GM11168 (cell line): ENCODE results near the gene CASKIN1.

Source experiments
- in situ Hi-C: fragments of 300-500 bp; cut with MboI; formaldehyde crosslinking; loops from one replicate; pipeline ENCODE4 v1.12.0; 2022; ENCODE audit warnings: low sequenced_read_pairs; ENCODE audit not compliant: unreplicated experiment

Gene CASKIN1

DNA sequence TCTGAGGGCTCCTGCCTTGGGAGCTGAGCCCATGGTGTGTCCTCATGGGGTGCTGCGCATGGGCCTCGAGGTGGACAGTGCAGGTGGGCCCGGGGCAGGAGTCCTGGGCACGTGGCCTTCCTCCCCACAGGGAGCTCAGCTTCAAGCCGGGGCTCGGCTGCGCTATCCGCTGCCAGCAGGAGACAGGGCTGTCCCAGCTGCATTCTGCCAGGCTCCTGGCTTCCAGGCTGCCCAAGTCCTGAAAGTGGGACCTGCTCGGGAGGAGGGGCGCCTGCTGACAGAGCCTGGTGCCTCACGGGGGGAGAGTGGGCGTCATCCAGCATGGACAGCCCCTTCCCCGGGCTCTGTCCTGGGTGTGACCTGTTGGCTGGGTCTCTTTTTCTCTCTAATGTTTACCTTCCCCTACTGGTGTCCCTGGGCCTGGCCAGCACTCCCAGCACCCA, 33.7 kb downstream of the CASKIN1 start:
- in situ Hi-C loops, result no loop called here

DNA sequence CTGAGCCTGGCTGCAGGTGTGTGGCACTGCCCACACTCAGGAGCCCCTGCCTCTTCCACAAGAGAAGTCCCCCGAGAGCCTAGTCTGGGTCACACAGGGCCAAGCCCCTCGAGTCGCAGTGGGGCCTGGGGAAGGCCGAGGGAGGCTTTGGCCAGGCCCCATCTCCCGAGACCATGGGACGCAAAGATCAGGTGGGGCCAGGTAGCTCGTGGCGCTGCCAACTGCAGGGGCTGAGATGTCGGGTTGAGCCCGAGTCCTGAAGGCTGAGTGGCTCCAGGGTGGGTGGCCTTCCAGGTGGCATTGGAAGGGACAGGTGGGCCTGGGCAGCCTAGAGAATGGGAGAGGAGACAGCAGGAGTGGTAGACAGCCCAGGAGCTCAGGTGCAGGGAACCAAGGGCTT, 34.5 kb downstream of the CASKIN1 start:
- in situ Hi-C loops, result no loop called here

DNA sequence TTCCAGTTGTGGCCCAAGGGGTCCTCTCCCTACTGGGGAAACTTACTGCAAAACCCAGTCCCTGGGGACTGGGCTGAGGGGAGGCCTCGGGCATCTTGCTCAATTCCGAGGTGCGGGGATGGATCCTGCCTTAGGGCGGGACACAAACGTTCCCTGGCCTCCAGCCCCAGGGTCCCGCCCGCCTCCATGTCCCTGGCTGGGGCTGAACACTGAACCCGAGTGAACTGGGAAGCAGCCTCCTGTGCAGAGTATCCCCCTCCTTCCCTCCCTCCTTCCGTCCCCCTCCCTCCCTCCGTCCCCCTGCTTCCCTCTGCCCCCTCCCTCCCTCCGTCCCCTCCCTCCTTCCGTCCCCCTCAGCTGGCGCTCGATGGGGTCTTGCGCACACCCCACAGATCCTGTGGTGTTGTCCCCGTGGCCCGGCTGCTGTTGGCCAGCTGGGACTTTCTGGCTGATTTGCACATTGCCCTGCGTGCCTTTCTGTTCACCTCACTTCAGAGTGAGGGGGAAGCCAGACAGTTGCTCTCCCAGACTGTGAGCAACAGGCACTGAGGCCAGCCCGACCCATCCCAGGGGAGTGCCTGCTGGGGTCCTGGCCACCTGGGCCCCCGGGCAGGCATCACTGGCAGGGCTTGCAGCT, 35.4 kb downstream of the CASKIN1 start:
- in situ Hi-C loops, result no loop called here

GRCh38 chr16:2159175-2159838, 37.1 kb downstream of the CASKIN1 start:
- in situ Hi-C loops, result no loop called here

DNA sequence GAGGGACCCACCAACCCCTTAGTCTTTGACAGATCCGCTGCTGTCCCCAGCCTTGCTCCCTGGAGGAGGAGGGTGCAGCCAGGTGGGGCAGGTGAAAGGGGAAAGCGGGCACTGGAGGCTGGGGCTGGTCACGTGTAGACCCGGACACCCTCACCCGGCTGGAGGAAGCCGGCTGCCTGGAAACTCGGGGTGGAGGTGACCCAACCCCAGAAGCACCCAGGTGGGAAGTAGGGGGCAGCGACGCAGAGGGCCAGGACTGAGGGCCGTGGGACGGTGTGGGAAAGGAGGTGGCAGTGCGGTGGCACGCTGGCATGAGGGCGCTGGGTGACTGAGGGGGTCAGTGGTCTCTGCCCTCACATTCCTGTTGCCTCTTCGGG, 38.2 kb downstream of the CASKIN1 start:
- in situ Hi-C loops, result no loop called here

DNA sequence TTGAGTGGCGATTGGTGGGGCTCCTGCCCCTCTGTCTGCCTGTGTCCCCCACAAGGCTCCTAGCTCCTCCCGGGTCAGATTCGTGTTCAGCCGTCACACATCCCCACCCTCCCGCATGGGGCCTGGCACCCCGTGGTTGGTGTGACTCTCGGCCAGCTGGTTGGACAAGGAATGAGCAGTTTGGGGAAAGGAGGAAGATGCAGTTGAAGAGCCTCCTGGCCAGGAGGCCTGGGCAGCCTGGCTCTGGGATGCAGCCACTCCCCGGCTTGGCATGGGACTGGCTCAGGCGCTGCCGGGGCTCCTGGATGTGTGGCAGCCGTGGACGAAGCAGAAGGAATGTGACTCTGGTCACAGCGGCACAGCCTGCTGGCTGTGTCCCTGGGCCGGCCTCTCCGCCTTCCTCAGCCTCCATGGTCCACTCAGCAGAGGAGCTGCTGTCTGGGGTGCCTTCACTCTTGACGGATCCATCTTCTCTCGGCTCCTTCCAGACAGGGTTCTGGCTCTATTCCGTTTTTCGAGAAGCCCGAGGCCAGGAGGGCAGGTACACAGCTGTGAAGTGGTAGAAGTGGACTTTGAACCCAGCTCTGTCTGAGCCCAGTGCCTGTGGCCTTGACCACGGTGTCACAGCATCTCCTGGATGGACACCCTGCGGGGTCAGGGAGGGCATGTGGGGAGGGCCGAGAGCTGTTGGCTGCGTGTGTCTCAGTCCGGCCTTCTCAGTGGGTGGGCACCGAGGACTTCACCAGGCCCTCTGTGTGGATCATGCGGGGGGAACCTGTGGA, 38.7 kb downstream of the CASKIN1 start:
- in situ Hi-C loops, result no loop called here

GRCh38 chr16:2156849-2157224, 39.6 kb downstream of the CASKIN1 start:
- in situ Hi-C loops, result no loop called here

- in situ Hi-C loops, result no loop called here
Observed at GRCh38 chr16:2155977-2156848, 40.2 kb downstream of the CASKIN1 start.

- in situ Hi-C loops, result no loop called here
Observed at GRCh38 chr16:2155091-2155950, 41.1 kb downstream of the CASKIN1 start, which contains the start of gene TRAF7. TSS of gene TRAF7 (plus strand) at chr16:2155782. CDS start at chr16:2163921, 8,139 bp downstream.

DNA sequence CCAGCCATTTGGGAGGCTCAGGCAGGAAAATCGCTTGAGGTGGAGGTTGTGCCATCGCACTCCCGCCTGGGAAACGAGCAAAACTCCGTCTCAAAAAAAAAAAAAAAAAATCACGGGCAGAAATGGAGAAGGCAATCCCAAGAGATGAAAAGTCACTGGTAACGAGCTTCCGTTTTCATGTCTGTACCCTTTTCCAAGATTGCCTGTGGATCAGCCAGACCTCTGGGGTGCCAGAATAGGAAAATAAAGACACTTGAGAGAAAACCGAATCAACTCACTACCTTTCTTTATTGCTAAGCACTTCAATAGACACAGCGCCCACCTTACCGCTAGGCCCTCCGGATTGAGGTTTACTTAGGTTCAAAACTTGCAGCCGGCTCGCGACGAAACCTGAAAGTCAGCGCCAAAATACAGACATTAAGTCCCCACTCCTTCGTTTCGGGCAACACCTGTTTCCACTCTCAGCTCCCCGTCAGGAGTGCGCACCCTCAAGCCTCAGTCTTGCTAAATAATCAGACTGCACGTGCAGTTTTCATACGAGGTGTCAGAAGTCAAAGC, 41.8 kb downstream of the CASKIN1 start:
- in situ Hi-C loops, result no loop called here

DNA sequence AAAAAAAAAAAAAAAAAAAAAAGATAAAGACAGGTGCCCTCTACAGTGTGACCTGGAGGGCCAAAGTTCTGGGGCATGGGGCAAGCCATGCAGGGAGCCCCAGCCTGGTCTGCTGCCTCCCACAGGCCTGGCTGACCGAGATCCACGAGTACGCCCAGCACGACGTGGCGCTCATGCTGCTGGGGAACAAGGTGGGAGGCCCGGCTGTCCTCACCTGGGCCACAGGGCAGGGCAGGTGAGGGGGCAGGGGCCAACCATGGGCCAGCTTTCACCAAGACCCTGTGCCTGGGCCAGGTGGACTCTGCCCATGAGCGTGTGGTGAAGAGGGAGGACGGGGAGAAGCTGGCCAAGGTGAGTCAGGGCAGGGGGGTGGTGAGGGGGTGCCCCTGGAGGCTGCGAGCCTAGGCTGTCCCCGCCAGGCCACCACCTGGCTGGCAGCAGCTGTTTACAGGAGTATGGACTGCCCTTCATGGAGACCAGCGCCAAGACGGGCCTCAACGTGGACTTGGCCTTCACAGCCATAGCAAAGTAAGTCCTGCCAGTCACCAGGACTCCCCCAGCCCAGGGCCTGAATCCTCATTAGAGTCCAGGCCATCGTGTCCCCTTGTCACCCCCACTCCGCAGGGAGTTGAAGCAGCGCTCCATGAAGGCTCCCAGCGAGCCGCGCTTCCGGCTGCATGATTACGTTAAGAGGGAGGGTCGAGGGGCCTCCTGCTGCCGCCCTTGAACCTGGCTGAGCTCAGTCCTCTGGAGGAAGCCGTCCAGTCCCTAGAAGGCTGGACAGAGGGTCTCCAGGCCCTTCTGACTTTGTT, 43.5 kb downstream of the CASKIN1 start:
- in situ Hi-C loops, result no loop called here

DNA sequence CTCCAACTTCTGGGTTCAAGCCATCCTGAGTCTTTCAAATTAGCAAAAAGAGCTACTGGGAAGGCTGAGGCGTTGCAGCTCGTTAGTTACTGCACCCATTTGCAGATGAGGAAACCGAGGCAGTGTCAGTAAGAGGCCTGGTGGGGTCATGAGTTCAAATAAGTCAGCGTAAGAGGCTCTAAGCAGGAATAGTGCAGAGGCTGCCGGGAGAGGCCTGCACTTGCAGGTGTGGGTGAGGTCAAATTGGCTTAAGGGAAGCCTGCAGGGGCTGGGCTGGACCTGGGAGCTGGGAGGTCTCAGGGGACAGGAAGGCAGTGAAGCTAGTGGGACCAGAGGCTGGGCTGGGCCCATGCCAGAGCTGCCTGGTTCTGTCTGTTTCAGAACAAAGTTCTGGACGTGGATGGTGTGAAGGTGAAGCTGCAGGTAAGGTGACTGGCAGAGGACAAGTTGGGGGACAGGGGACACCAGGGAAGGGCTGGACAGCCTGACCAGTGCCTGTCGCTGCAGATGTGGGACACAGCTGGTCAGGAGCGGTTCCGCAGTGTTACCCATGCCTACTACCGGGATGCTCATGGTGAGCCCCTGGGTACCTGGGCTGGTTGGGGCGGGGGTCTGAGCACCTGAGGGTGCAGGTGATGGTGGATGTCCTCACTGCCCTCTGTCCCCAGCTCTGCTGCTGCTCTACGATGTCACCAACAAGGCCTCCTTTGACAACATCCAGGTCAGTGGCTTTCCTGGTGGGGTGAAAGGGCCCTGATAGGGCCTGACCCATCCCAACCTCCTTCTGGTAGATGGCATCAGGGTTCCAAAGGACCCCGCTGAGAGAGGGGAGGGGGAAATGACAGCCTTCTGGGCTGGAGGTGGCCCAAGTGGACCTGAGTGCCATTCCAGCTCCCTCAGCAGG, 45.0 kb downstream of the CASKIN1 start:
- in situ Hi-C loops, result no loop called here

DNA sequence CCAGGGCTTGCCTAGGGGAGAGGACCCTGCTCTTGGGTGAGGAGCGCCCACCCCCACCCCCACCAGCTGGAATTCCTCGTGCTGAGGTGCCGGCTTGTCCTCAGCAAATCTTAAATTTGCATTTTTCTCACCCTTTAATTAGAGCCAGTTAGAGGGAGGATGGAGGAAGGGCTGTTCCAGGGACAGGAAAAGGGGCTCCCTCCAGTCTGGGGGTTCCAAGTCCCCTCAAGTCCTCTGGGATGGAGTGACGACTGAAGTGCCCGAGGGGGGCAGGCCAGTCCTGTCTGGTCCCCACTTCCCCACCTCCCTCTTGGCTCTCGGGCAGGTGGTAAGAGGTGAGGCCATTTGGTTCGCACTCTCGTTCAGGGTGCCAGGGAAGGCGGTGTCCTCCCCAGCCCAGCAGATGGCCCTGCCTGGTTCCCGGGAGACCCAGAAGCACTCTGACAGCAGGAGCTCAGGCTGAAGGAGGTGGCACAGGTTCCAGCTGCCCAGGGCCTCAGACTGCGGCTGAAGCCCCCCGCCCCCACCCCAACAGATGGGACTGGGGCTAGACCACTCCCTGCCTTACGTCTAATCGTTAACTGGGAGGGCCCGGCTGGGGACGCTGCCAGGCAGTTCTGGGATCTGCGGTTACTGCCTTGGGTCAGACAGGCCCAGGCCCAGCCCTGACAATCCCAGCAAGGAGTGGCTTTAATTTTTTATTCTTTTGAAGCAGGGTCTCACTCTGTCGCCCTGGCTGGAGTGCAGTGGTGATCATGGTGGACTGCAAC, 45.8 kb downstream of the CASKIN1 start:
- in situ Hi-C loops, result no loop called here

DNA sequence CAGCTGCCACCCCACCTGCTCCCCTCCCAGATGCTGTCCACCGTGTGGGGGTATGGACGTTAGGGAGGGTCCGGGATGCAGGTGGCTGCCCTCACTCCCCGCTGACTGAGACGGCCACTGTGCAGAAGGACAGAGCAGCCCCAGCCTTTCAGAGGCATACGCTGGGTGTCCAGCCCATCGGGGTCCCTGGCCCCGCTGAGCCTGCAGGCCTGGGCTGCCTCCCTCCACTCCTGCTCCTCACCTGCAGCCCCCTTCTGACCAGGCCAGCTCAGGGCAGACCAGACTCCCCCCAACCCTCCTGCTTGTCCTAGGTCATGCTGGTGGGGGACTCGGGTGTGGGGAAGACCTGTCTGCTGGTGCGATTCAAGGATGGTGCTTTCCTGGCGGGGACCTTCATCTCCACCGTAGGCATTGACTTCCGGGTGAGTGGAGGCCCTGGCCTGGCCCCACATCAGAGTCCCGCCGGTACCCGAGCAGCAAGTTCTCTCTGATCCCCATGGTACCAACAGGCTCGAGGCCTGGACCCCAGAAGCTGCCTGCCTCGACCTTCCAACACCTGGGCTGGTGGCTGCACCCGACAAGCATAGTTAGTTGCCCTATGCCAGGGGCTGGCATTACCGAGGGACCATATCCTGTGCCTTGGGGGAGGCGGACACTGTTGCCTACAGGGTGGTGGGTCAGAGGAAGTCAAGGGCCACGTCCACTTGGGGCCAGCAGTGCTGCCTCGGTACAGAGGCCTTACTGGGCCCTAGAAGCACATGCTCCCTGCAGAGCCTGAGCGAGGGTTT, 46.6 kb downstream of the CASKIN1 start:
- in situ Hi-C loops, result loop anchor here (10.0 kb wide), 1 partner anchor 135 kb away; the partner anchor contains the start of gene NPW

- in situ Hi-C loops, result loop anchor here (10.0 kb wide), 1 partner anchor 134 kb away; the partner anchor contains the start of gene NPW
Observed at GRCh38 chr16:2148714-2149629, 47.4 kb downstream of the CASKIN1 start.
